CD4-positive, alpha-beta T cell (primary cell): ENCODE data around the gene CEP19. TPM values are rescaled to one million over a fixed set of nuclear protein-coding genes. Genes with fewer than 3 reads are reported as not detected.

Experiments
- ATAC-seq: fragments of 200-7000 bp; cut with Tn5 transposase; one replicate; pipeline ENCODE4 v1.10.0; 2022; ENCODE audit warnings: mild to moderate bottlenecking; ENCODE audit not compliant: poor library complexity
- CTCF ChIA-PET: fragments of 350-600 bp; sonication (Branson Sonifier 250); formaldehyde crosslinking; loops from one replicate; lab custom pipeline; 2021; ENCODE audit warnings: antibody characterized with exemption, inconsistent platforms; lab: Charles Lee
- POLR2A ChIA-PET: fragments of 350-600 bp; sonication (Branson Sonifier 250); formaldehyde crosslinking; loops from one replicate; lab custom pipeline; 2021; ENCODE audit warnings: antibody characterized with exemption, inconsistent platforms; lab: Charles Lee
- DNase-seq, 14 experiments: peaks; one replicate each; pipeline ENCODE4 v3.0.0-alpha.2; 2013 to 2020; ENCODE audit warnings: mixed read lengths in 2 of 14
- H3K27ac ChIP-seq, 2 donors: one replicate each; pipeline versions ENCODE4 v1.5.1 to v1.7.0; 2013; ENCODE audit warnings: low read length in 2 of 2, low read depth in 1 of 2, mild to moderate bottlenecking in 1 of 2
- H3K27me3 ChIP-seq, 2 experiments: 1 replicate in 1 of 2; 2 replicates in 1 of 2; pipeline versions ENCODE4 v1.6.1 to v1.7.0; 2013; ENCODE audit warnings: low read length in 2 of 2, control low read depth in 1 of 2, mild to moderate bottlenecking in 1 of 2, moderate library complexity in 1 of 2; ENCODE audit not compliant: insufficient read depth in 2 of 2, control insufficient read depth in 1 of 2
- H3K36me3 ChIP-seq: one replicate; pipeline ENCODE4 v1.6.1; 2013; ENCODE audit warnings: low read length, control low read depth; ENCODE audit not compliant: insufficient read depth
- H3K4me1 ChIP-seq: one replicate; pipeline ENCODE4 v1.6.1; 2013; ENCODE audit warnings: low read length, control low read depth; ENCODE audit not compliant: insufficient read depth
- H3K4me3 ChIP-seq: one replicate; pipeline ENCODE4 v1.5.1; 2013; ENCODE audit warnings: mild to moderate bottlenecking, low read length, moderate library complexity
- H3K9me3 ChIP-seq, 2 experiments: 1 replicate in 1 of 2; 2 replicates in 1 of 2; pipeline versions ENCODE4 v1.6.1 to v1.7.0; 2013; ENCODE audit warnings: low read length in 2 of 2, mild to moderate bottlenecking in 2 of 2, control low read depth in 1 of 2, moderate library complexity in 1 of 2; ENCODE audit not compliant: control insufficient read depth in 1 of 2, insufficient read depth in 1 of 2
- H3K27ac Mint-ChIP-seq: one replicate; pipeline ENCODE4 v1.8.0; 2020; ENCODE audit warnings: mixed read lengths
- H3K27me3 Mint-ChIP-seq: one replicate; pipeline ENCODE4 v1.8.0; 2021; ENCODE audit warnings: mixed read lengths
- H3K36me3 Mint-ChIP-seq: one replicate; pipeline ENCODE4 v1.8.0; 2021; ENCODE audit warnings: low read depth, mixed read lengths
- H3K4me1 Mint-ChIP-seq: one replicate; pipeline ENCODE4 v1.8.0; 2021; ENCODE audit warnings: low read depth, mixed read lengths
- H3K4me3 Mint-ChIP-seq: one replicate; pipeline ENCODE4 v1.8.0; 2020; ENCODE audit warnings: mild to moderate bottlenecking, mixed read lengths
- H3K9me3 Mint-ChIP-seq: one replicate; pipeline ENCODE4 v1.8.0; 2020; ENCODE audit warnings: mixed read lengths
- intact Hi-C, 2 experiments: fragments of 100-400 bp; cut with DNase I in 1 of 2; cut with micrococcal nuclease in 1 of 2; formaldehyde crosslinking; loops; one replicate each; pipeline versions ENCODE4 v1.15.1 to v1.9.0; 2023 to 2025; cut with DNase I, micrococcal nuclease
- total RNA-seq, 174 experiments: library from RNA in 2 of 174; stranded (reverse) in 2 of 174; gene quantifications; one replicate each; pipeline ENCODE4 v1.2.3 and lab custom pipeline; 2021 to 2026
- TF ChIP-seq, protein P1 (sequence below): fragments of 200-600 bp; IDR thresholded peaks from one replicate; pipeline ENCODE4 v1.8.0; 2022; ENCODE audit warnings: antibody characterized with exemption, mild to moderate bottlenecking

The CEP19 gene
- total RNA-seq, 2 experiments from 2014 or later, result 0.36 to 0.64 TPM

DNA sequence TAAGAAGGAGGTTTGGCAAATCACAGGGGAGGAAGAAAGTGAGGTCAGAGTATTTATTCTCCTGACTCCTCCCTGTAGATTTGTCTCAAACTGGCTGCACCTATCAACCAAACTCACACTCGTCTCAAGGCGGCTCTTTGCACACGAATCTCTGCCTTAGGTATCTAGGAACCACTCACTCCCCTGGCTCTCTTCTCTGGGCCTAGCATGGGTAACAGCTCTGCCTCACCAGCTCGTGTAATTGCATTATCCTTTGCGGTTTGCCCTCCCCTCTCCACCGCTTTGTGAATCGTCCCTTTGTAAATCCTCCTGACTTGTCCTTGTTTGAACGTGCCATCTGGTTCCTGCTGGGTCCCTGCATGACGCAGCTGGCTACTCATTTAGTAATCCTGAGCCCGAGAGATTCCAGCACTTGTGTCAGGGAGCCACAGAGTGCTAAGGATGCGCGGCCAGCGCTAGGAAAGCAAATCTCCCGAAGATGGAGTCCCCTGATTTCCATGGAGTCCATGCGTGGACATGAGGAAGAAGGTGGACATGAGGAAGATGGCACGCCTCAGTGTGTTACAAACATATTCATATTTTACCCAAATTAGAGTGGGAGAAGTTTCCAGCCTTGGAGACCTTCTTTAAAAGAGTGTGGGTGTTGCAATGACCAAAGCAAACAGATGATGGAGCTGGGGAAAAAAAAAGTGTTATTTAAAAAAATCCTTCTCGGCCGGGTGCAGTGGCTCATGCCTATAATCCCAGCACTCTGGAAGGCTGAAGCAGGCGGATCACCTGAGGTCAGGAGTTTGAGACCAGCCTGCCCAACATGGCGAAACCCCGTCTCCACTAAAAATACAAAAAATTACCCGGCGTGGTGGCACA lies 45.8 kb downstream of the CEP19 start:
- H3K27ac ChIP-seq, result no peak overlapping the region
- intact Hi-C loops, result no loop called here
- H3K9me3 ChIP-seq, result no peaks in the 10 kb centered on the region
- peaks cover 22% of the 10 kb centered on the region for H3K4me1 Mint-ChIP-seq
- peaks cover 17% of the 10 kb centered on the region for H3K4me1 ChIP-seq
- DNase-seq, result no peak
- no peak overlapping the region for H3K4me3 ChIP-seq
- H3K36me3 Mint-ChIP-seq, result peaks cover 16% of the 10 kb centered on the region
- no peaks in the 10 kb centered on the region for H3K27me3 ChIP-seq
- H3K9me3 Mint-ChIP-seq, result no peaks in the 10 kb centered on the region
- H3K36me3 ChIP-seq, result peaks cover 11% of the 10 kb centered on the region
- no peak overlapping the region for H3K4me3 Mint-ChIP-seq
- no peak overlapping the region for H3K27ac Mint-ChIP-seq
- TF ChIP-seq, protein P1, sequence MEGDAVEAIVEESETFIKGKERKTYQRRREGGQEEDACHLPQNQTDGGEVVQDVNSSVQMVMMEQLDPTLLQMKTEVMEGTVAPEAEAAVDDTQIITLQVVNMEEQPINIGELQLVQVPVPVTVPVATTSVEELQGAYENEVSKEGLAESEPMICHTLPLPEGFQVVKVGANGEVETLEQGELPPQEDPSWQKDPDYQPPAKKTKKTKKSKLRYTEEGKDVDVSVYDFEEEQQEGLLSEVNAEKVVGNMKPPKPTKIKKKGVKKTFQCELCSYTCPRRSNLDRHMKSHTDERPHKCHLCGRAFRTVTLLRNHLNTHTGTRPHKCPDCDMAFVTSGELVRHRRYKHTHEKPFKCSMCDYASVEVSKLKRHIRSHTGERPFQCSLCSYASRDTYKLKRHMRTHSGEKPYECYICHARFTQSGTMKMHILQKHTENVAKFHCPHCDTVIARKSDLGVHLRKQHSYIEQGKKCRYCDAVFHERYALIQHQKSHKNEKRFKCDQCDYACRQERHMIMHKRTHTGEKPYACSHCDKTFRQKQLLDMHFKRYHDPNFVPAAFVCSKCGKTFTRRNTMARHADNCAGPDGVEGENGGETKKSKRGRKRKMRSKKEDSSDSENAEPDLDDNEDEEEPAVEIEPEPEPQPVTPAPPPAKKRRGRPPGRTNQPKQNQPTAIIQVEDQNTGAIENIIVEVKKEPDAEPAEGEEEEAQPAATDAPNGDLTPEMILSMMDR, result no peak
- ChIA-PET POLR2A (no interaction called here), CTCF (no interaction called here)
- no peak for ATAC-seq
- no peaks in the 10 kb centered on the region for H3K27me3 Mint-ChIP-seq

DNA sequence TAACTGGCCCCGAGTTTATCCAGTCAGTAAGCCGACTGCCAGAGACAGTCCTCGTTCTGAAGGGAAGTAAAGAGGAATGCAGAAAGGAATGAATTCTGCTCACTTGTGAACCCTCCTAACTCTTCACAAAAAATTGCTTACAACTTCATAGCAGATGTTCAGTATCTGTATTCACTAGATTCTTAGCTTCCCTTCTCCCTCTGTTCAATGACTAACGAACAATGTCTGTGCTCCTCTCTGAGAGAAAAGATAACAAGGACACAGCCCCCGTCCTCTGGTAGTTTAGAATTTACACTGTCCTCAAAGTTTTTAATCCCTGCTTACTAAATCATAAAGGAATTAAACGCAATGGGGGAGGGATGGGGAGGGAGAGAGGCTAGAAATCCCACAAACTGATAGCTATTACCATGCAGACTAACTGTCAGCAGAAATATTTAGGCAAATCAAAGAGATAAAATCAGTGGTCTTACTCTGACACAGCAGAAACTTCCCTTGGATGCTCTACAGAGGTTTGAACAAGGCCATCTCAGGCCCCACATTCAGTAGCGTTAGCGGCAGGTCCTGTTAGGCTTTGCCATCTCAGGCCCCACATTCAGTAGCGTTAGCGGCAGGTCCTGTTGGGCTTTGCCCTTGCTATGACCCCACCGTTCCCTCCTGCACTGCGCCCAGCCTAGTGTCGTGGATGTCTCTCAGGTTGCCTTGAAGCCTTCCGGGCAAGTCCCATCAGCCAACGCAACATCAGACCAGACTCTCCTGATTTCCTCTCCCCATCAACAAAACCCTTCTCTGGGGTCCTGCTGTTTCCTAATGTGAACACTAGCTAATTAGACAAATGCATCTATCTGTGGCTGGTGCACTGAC lies 49.1 kb downstream of the CEP19 start:
- Mint-ChIP-seq H3K27me3 (no peaks in the 10 kb centered on the region), H3K27ac (no peak overlapping the region), H3K4me1 (peaks cover 5% of the 10 kb centered on the region), H3K9me3 (no peaks in the 10 kb centered on the region), H3K36me3 (peaks cover 41% of the 10 kb centered on the region), H3K4me3 (no peak overlapping the region)
- POLR2A ChIA-PET, result no interaction called here
- ATAC-seq (no peak), DNase-seq (no peak)
- H3K9me3 ChIP-seq, result peaks cover 0 to 5% of the 10 kb centered on the region in 2 experiments
- TF ChIP-seq, protein P1, result no peak
- no peaks in the 10 kb centered on the region for H3K27me3 ChIP-seq
- no peaks in the 10 kb centered on the region for H3K4me1 ChIP-seq
- CTCF ChIA-PET, result no interaction called here
- H3K27ac ChIP-seq, result no peak overlapping the region
- H3K4me3 ChIP-seq, result no peak overlapping the region
- intact Hi-C loops, result no loop called here
- peaks cover 31% of the 10 kb centered on the region for H3K36me3 ChIP-seq

DNA sequence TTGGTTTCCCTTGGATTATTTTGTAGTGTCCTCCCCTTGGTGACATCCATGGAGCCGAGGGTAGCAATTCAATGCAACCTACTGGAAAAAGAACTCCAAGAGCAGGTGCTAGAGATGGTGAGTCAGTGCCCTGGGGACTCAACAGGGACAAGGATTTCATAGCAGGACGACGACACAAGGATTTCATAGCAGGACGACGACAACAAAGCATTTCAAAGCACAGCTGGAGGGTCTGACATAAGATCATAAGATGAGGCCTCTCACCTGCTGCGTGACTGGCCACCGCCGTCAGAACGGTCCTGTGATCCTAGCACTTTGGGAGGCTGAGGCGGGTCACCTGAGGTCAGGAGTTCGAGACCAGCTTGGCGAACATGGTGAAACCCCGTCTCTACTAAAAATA lies 50.0 kb downstream of the CEP19 start:
- H3K27ac ChIP-seq, result no peak overlapping the region
- intact Hi-C loops, result no loop called here
- DNase-seq, result no peak
- ChIA-PET CTCF (no interaction called here), POLR2A (no interaction called here)
- H3K4me3 ChIP-seq, result no peak overlapping the region
- peaks cover 38% of the 10 kb centered on the region for H3K36me3 ChIP-seq
- TF ChIP-seq, protein P1, result no peak
- Mint-ChIP-seq H3K36me3 (peaks cover 50% of the 10 kb centered on the region), H3K27me3 (no peaks in the 10 kb centered on the region), H3K27ac (no peak overlapping the region), H3K9me3 (no peaks in the 10 kb centered on the region), H3K4me1 (no peaks in the 10 kb centered on the region), H3K4me3 (no peak overlapping the region)
- ATAC-seq, result no peak
- no peaks in the 10 kb centered on the region for H3K27me3 ChIP-seq
- no peaks in the 10 kb centered on the region for H3K4me1 ChIP-seq
- peaks cover 0 to 5% of the 10 kb centered on the region in 2 experiments for H3K9me3 ChIP-seq
